Measurements from ENCODE around the gene CHD2. TPM values are rescaled to one million over a fixed set of nuclear protein-coding genes. Genes with fewer than 3 reads are reported as not detected.

Gene CHD2
- total RNA-seq, 1 experiment from 2014 or later = 26.6 TPM

Other genes starting within 250 kb of the CHD2 start
- gene FAM174B, start 244.5 kb upstream of the CHD2 start, total RNA-seq (2014; rRNA removed; shearing (Covaris generic); ENCODE audit: low replicate concordance) = 24.7 and 78.0 TPM in 2 replicates
- 0.03 and 0.78 TPM in 2 replicates for gene RGMA, start 188.9 kb downstream of the CHD2 start, total RNA-seq (2014; rRNA removed; shearing (Covaris generic); ENCODE audit: low replicate concordance)

All from Caki2 (cell line).